Measurements from ENCODE around the gene TTC39A.
"Not testable (repeated sequence)": the region's sequence is repeated elsewhere in the genome, so short reads cannot be mapped to it uniquely, and the experiment has no call there.

The TTC39A gene

DNA sequence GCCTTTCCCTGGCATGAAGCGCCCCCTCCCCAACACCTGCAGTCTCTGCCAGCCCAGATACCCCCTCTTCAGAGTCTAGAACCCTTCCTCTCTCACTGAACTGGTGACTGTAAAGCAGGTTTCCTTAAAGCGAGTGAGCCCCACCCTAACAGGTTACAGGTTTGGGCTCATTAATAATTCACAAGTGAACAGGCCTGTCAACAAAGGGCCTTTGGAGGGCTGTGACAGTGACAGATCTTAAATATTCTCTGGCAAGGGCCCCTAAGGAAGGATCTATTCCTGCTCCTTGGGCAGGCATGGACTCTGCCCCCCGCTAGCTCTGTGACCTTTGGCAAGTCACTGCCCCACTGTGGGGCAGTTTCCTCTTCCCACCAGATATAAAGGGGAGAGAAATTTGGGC is 5.6 kb upstream of the TTC39A start:
- no peak for DNase-seq

- no peak for DNase-seq
Measured at GRCh38 chr1:51331206-51332100, 1.1 kb upstream of the TTC39A start.

DNA sequence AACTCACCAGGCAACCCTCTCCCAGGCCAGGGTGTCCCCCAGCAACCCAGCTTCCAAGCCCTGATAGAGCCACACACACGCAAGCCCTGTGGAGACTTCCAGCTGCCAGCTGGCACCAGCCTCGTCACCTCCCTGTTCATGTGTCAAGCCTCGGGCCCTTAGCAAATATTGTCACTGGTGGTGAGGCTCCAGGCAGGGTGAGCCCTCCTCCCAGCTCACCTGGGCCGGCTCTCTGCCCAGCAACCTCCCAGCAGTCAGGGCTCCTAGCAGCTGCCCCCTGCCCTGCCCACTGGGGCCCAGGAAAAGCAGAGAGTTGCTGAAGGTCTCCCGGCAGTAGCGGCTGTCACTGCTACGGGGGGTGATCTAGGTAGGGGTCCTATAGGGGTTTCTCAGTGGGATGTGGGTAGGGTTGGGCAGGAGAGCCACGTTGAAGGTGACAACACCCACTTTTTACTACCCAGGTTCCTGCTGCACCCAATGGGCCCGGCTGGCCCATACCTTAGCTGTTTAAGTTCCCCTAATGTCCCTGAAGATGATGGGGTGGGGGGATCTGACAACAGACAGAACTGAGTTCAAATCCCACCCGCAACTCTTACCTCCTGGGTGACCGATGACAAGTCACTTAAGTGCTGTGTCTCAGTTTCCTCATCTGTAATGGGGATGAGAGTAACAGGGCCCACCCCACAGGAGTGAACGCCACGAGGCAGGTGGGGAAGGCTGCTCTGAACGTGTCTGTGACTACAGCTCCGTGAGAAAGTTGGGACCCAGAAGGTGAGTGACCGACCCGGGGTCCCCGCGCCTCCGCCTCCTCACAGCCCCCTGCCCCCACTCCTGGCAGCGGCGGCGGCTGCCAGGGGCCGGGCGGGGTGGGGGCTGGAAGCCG is 678 bp downstream of the TTC39A start:
- no peak for DNase-seq

GRCh38 chr1:51328926-51329325 is 1.4 kb downstream of the TTC39A start:
- no peak for DNase-seq

DNA sequence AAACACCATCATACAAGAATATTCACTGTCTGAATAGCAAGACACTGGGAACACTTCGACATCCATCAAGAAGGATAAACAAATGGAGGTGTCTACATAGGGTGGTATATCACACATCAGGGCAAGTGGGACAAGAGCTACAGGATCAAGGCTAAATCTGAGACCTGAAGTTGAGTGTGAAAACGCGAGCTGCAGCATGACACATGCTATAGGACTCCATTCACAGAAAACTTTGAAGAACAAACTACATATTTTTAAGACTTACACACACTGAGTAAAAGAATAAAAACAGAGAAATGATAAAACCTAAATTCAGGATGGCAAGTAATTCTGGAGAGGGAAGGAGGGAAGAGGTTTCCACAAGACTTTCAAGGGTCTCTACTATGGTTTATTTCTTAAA is 2.1 kb downstream of the TTC39A start:
- no peak for DNase-seq

DNA sequence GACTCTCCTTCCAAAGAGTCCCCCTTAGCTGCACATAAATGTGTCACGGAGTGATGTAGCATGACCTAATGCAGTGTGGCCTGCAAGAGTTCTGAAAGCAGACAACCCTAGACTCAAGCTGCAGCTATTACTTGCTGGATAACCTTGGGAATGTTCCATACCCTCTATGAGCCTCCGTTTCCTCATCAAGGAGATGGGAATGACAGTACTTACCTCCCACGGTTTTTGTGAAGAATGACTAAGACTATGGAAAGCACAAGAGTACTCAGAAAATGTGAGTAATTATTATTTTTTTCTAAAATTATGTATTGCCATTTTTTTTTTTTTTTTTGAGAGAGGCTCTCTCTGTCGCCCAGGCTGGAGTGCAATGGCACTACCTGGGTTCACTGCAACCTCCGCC is 3.0 kb downstream of the TTC39A start:
- DNase-seq = no peak

- DNase-seq = no peak
Measured at GRCh38 chr1:51326839-51327238, 3.5 kb downstream of the TTC39A start.

DNA sequence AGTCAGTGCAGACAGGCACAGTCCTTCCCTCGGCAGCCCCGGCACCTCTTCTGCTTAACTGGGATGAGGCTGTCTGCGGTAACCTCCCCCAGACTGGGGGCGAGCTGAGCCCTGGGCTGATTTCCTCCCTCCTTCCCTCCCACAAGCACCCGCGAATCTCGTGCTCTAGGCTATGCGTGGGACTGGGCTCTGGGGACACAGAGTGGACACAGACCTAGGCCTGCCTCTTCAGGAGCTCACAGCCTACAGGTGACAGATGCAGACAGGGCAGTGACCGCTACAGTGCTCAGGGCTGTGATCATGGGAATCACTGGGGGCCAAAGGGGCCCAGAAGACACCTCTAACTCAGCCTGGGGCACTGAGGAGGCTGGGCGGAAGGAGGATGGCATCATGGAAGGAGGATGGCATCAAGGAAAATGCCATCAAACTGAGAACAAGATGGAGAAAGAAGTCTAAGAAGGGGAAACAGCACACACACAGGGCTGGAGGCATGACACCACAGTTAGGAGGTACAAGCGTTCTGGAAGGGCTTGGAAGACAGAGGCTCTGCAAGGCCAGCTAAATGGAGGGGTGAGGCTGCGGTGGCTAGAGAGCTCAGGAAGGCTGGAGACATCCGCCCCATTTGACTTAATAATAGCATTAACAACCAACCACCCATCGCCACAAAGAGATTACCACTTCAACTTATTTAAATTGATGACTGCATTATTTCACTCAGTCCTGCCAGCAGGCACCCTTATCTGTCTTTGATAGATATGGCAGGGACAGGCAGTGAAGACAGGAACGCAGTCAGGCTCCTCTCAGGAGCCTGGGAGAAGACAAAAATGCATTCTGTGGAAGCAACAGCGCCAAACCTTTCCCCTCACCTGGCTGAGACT is 4.2 kb downstream of the TTC39A start:
- no peak for DNase-seq

DNA sequence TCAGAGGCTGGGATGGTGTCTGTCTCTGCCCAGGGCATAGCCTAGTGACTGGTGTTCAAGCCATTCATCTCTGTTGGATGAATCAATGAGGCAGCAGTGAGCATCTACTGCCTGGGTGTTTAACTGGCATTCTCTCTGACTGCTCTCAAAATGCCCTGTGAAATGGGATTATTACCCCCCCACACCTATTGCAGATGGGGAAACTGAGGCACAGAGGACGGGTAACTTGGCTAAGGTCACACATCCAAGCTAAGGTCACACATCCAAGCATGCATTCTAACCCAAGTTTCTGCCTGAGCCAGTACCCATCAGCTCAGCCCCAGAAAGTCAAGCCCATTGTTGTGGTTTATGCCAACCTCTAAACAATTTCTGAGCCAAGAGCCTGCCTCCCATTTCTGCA is 5.0 kb downstream of the TTC39A start:
- no peak for DNase-seq

- not testable (repeated sequence) for DNase-seq
Measured at GRCh38 chr1:51325011-51325385, 5.4 kb downstream of the TTC39A start.

- no peak for DNase-seq
Measured at GRCh38 chr1:51324251-51325010, 5.9 kb downstream of the TTC39A start.

GRCh38 chr1:51323778-51324177 is 6.6 kb downstream of the TTC39A start:
- no peak for DNase-seq

DNA sequence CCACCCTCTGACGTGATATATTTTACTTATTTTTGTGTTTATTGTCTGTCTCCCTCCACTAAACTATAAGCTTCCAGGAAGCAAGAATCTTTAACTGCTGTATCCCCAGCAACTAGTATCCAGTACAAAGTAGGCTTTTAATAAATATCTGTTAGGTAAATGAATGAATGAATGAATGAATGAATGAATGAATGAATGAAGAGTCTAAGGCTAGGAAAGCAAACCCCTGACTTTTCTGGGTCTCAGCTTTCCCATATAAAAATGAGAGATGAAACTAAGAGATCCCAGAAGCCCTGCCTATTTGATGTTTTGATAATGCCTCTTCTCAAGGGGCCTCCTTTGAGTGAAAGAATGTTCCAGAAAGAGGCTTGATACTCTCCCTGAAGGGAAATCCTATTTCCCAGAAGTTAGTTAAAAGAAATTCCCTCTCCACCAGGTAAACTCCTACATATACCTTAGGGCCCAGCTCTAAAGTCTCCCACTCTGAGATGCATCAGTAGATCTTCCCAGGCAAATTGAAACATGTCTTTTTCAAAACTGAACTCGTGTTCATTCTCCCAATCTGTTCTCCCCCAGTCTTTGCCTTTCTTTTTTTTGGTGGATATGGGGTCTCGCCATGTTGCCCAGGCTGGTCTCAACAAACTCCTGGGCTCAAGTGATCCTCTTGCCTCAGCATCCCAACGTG is 7.8 kb downstream of the TTC39A start:
- no peak for DNase-seq

- no peak for DNase-seq
Measured at GRCh38 chr1:51321924-51322280, 8.5 kb downstream of the TTC39A start.

DNA sequence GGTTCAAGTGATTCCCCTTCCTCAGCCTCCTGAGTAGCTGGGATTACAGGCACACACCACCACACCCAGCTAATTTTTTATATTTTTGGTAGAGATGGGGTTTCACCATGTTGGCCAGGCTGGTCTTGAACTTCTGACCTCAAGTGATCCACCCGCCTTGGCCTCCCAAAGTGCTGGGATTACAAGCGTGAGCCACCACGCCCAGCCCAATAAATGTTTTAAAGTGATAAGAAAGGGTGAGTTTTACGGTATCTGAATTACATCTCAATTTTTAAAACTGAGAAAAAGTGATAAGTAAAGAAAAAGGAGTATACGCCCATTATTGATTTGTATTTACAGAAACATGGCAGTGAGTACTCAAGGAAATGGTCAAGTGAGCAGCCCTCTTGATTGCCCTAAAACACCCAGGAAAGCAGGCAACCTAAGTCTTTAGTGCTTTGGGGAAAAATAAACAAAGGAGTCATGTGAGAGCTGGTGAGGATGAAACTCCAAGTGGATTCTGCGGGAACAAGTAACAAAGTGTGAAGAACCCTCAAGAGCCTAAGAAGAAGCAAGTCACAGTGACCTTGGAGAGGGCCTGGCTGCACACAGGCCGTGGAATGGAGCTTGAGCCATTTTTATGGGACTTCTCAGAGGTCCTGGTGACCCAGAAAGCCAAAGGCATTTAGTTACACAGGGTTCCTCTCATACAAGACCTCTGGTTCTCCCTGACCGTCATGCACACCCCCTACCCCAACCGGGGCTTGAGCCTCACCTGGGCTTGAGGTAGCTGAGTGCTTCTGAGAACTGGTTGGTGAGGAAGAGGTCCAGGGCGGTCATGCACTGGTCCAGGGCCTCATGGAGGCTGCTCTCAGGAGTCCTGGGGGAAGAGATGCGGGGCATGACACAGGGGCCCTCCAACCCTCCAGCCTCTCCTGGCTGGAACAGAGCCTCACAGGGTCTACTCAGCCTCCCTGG is 9.1 kb downstream of the TTC39A start:
- DNase-seq = no peak

- DNase-seq = no peak
Measured at GRCh38 chr1:51317798-51318197, 12.6 kb downstream of the TTC39A start.

- no peak for DNase-seq
Measured at GRCh38 chr1:51316846-51317120, 13.6 kb downstream of the TTC39A start.

DNA sequence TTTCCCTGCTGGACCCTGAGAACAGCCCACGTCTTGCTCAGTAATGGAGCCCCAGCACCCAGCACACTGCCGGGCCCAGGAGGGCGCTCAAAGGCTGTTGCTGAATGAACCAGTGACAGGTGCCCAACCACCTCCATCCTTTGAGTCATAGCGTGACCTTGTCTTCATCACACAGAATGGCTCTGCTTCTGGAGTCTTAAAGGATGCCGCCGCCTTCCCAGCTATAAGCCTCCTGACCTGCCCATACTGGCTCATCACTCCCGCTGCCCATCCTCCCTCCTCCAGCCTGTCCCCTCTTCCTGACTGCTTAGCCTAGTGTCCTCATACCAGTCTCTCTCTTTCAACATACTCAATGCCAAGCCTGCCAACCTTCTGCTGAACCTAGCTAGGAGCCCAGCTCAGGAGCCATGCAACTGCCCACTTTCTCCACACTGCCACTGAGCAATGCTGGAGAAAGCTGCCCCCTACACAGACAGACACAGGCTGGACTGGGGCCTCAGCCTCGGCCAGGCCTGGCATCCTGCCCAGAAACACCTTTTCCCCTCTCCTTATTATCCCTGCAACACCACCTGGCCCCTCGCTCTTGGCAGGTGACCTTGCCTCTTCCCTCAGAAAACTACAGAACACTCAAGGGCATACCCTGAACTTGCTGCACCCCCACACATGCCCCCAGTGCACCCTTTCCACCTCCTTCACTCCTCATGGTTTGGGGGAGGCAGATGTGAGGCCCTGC is 14.1 kb downstream of the TTC39A start:
- no peak for DNase-seq

DNA sequence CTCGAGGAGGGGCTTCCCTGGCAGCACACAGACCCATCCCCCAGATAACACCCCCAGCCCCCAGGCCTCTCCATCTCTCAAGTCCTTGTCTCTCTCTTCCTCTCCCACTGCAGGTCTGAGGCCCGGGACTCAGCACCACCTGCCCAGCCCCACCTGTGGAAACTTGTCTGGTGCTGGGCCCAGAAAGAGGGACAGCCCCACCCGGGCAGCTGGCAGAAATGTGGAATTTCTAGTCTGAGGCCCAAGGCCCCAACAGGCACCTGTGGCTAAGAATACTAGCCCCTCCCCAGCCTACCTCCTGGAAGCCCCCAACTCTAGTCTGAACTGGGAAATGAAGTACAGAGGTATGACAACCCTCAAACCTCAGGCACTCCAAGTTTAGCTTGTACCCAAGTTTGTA is 15.4 kb downstream of the TTC39A start:
- DNase-seq = no peak

Data from activated CD8-positive, alpha-beta memory T cell treated with anti-CD3 and anti-CD28 coated beads, Interleukin-2, amount 50 U/mL, for 4 hours (primary cell).